Measurements from ENCODE around the gene TAF11. TPM values are rescaled to one million over a fixed set of nuclear protein-coding genes. Genes with fewer than 3 reads are reported as not detected.
A peak's percentile ranks its signal among the peaks of the same experiment; 100 is the strongest.

Gene TAF11
- total RNA-seq, 4 donors from 2014 or later: 17.1 to 25.3 (median 20.3) TPM

DNA sequence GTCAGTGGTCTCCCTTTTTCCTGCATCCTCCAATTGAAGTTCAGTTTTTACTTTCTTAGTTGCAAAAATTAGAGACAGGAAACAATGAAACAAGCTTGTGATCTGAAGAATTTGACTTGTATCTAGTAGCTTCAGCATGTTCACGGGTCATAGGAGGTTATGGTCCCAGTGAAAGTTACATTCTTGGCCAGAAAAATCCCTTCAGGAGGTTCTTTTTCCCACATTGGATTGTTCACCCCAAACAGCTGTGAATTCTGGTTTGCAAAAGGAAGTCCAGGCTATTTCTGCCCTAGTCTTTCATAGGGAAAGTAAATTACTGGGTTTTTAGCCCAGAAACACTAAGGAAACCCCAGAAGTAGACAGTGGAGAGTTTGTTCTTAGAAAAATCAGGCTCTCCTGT, 9.3 kb upstream of the TAF11 start:
- no peaks in the 10 kb centered on the region for H3K36me3 ChIP-seq
- no peak overlapping the region for H3K4me3 ChIP-seq
- DNase-seq (ENCODE audit: low spot score in 2 of 2): no peak
- H3K9me3 ChIP-seq: no peaks in the 10 kb centered on the region
- 44 to 45% methylated on average over 1 of the region's 1 CpG for WGBS, 2 donors
- TF ChIP-seq POLR2A (IDR thresholded peaks at IDR 0.05): no peak
- TF ChIP-seq, protein P1, sequence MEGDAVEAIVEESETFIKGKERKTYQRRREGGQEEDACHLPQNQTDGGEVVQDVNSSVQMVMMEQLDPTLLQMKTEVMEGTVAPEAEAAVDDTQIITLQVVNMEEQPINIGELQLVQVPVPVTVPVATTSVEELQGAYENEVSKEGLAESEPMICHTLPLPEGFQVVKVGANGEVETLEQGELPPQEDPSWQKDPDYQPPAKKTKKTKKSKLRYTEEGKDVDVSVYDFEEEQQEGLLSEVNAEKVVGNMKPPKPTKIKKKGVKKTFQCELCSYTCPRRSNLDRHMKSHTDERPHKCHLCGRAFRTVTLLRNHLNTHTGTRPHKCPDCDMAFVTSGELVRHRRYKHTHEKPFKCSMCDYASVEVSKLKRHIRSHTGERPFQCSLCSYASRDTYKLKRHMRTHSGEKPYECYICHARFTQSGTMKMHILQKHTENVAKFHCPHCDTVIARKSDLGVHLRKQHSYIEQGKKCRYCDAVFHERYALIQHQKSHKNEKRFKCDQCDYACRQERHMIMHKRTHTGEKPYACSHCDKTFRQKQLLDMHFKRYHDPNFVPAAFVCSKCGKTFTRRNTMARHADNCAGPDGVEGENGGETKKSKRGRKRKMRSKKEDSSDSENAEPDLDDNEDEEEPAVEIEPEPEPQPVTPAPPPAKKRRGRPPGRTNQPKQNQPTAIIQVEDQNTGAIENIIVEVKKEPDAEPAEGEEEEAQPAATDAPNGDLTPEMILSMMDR (IDR thresholded peaks at IDR 0.05): no peak
- no peak for TF ChIP-seq EP300 (IDR thresholded peaks at IDR 0.05)
- H3K27me3 ChIP-seq: no peaks in the 10 kb centered on the region
- peak overlapping the region in 2 of 4 donors; percentile 20 to 23 for H3K27ac ChIP-seq
- peaks cover 0 to 27% (median 0%) of the 10 kb centered on the region in 4 donors for H3K4me1 ChIP-seq

DNA sequence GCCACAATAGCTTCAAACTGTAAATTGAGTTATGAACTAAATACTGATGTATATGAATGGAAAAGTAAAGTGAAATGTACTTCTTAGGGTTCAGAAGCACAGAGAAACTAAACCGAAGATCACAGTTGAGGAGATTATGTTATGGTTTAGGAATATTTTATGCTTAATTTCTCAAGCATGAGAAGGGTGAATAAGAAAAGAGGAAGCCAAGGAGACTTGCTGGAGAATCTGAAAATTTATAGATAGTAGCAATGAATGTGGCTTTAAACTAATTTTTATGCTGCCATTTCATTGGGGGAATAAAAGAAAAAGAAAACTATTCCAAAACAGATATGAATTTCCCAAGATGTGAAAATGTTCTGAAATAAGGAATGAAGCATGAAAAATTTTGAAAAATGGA, 6.9 kb upstream of the TAF11 start:
- no peak overlapping the region for H3K27ac ChIP-seq
- no peaks in the 10 kb centered on the region for H3K9me3 ChIP-seq
- H3K36me3 ChIP-seq: no peaks in the 10 kb centered on the region
- 79 to 90% methylated on average over 1 of the region's 1 CpG for WGBS, 2 donors
- TF ChIP-seq, protein P1 (IDR thresholded peaks at IDR 0.05): no peak
- no peak for TF ChIP-seq EP300 (IDR thresholded peaks at IDR 0.05)
- H3K4me1 ChIP-seq: peaks cover 0 to 49% (median 10%) of the 10 kb centered on the region in 4 donors
- no peak overlapping the region for H3K4me3 ChIP-seq
- no peaks in the 10 kb centered on the region for H3K27me3 ChIP-seq
- no peak for DNase-seq (ENCODE audit: low spot score in 2 of 2)

DNA sequence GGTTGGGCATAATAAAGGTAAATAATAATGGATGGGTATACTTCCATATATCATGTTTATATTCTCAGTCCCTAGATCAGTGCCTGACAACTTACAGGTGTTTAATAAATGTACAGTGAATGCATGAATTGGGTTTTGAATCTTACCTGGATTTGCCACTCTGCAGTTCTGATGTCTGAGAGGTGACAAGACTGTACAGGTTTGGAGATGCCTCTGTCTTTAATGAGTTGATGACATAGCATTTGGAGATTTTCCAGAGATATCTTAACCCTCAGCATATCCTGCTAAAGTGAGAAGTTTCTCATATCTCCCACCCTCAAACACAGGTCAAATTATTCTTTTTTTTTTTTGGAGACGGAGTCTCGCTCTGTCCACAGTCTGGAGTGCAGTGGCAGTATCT, 3.5 kb upstream of the TAF11 start:
- WGBS, 2 donors: 84 to 93% methylated on average over 2 of the region's 2 CpGs
- H3K4me1 ChIP-seq: peaks cover 0 to 45% (median 18%) of the 10 kb centered on the region in 4 donors
- no peaks in the 10 kb centered on the region for H3K36me3 ChIP-seq
- no peak overlapping the region for H3K27ac ChIP-seq
- TF ChIP-seq, protein P1 (IDR thresholded peaks at IDR 0.05): no peak
- H3K27me3 ChIP-seq: no peaks in the 10 kb centered on the region
- no peak for DNase-seq (ENCODE audit: low spot score in 2 of 2)
- no peaks in the 10 kb centered on the region for H3K9me3 ChIP-seq
- H3K4me3 ChIP-seq: peak overlapping the region in 1 of 4 donors; percentile 72

DNA sequence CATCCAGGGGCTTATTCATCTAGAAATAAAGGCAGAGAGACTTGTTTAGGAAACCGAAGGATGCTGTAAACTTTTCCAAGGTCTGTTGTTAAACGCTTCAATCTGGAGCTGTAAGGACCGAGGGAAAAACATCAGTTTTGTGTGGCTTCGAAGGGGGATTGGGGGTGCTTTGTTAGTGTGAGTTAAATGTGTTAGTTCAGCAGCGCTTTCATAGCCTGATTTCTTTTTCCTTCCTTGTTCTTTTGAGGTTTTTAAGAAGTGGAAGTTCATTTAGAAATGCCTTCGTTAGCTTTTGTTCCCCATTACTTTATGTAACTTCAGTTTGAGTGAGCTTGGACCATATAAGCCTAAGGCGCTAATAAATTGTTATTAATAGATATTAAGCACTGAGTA, 2.7 kb upstream of the TAF11 start:
- WGBS, 2 donors: 39 to 40% methylated on average over 7 of the region's 7 CpGs
- no peaks in the 10 kb centered on the region for H3K36me3 ChIP-seq
- H3K9me3 ChIP-seq: no peaks in the 10 kb centered on the region
- peaks cover 0 to 50% (median 18%) of the 10 kb centered on the region in 4 donors for H3K4me1 ChIP-seq
- TF ChIP-seq, protein P1 (IDR thresholded peaks at IDR 0.05): no peak
- TF ChIP-seq EP300 (IDR thresholded peaks at IDR 0.05): no peak
- no peak for TF ChIP-seq POLR2A (IDR thresholded peaks at IDR 0.05)
- no peak for DNase-seq (ENCODE audit: low spot score in 2 of 2)
- H3K27ac ChIP-seq: peak overlapping the region in 2 of 4 donors; percentile 11 to 88
- peak overlapping the region; percentile 63 to 87 (median 78) for H3K4me3 ChIP-seq
- no peaks in the 10 kb centered on the region for H3K27me3 ChIP-seq

DNA sequence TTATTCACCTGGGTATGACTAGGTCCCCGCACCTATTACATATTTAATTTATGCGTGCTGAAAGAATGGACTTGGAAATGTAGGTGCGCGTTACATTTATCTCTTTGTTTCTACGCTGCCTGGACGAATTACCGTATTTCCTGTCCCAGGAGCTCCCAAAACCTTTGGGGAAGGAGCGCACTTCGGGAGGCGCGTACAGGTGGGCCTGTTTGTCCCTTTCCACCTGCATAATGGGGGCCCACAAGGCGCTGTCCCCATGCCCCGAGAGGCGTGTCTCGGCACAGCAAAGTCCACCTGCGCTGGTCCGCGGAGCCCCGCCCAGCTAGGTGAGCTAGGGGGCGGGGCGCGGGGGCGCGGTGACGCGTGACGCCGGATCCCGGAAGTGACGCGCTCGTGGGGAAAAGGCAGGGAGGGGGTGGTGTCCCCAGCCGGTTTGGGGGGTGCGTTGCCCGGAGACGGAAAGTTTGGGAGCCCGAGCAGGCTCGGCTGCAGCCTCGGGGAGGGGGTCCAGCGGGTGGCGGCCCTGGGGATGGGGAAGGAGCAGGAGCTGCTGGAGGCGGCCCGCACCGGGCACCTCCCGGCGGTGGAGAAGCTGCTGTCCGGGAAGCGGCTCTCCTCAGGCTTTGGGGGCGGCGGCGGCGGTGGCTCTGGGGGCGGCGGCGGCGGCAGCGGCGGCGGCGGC, 1.2 kb upstream of the TAF11 start, which contains the start of gene ANKS1A:
TSS of gene ANKS1A (plus strand) at position 382 of the 682 bp plus-strand sequence. CDS start at position 530, 148 bp downstream.
- Histone ChIP-seq H3K27me3 (no peaks in the 10 kb centered on the region), H3K36me3 (peaks cover 0 to 6% (median 0%) of the 10 kb centered on the region in 3 donors), H3K4me1 (peaks cover 0 to 54% (median 18%) of the 10 kb centered on the region in 4 donors), H3K27ac (peak within 1 kb of the TSS; percentile 87 to 94 (median 90)), H3K4me3 (peak within 1 kb of the TSS; percentile 63 to 87 (median 78)), H3K9me3 (no peaks in the 10 kb centered on the region)
- WGBS, 2 donors: 1% methylated on average over 35 to 57 of the region's 60 CpGs
- DNase-seq (ENCODE audit: low spot score in 2 of 2): peak; percentile 63 to 72
- TF ChIP-seq, protein P1 (IDR thresholded peaks at IDR 0.05): no peak
- TF ChIP-seq EP300 (IDR thresholded peaks at IDR 0.05) (peak in 1 of 2 donors; percentile 58), POLR2A (IDR thresholded peaks at IDR 0.05) (peak in 1 of 2 donors; percentile 60)

Data from tibial nerve (tissue), 4 donors.